NCI-H2081 treated with DMSO at 0.1 percent for 48 hours (cell line): Measurements from ENCODE around the gene TAF5.
"Not testable (repeated sequence)": the region's sequence is repeated elsewhere in the genome, so short reads cannot be mapped to it uniquely, and the experiment has no call there.

Experiments used
- DNase-seq: peaks from one replicate; lab custom pipeline; 2025; lab: John Stamatoyannopoulos, UW

Gene TAF5

DNA sequence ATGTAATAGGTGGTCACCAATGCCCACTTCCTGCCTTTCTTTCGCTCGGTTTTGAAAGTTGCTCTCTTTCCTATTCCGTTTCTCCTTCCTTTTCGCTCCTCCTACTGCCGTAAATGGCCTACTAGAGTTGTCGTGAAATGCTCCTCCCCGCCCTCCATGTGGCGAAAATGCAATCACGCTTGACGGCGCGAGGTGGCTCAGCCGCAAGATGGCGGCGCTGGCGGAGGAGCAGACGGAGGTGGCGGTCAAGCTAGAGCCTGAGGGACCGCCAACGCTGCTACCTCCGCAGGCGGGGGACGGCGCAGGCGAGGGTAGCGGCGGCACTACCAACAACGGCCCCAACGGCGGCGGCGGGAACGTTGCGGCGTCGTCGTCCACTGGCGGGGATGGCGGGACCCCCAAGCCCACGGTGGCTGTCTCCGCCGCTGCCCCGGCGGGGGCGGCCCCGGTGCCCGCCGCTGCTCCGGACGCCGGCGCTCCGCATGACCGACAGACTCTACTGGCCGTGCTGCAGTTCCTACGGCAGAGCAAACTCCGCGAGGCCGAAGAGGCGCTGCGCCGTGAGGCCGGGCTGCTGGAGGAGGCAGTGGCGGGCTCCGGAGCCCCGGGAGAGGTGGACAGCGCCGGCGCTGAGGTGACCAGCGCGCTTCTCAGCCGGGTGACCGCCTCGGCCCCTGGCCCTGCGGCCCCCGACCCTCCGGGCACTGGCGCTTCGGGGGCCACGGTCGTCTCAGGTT, at the start of gene TAF5:
TAF5 (plus strand) TSS at position 195 of the 737 bp plus-strand sequence; CDS start at position 209, 14 bp downstream.
- DNase-seq, result peak; percentile 75

- DNase-seq, result no peak
These were observed 39.9 kb upstream of the TAF5 start for GRCh38 chr10:103327906-103328305.

- DNase-seq, result no peak
These were observed 33.7 kb upstream of the TAF5 start for GRCh38 chr10:103333934-103334520.

DNA sequence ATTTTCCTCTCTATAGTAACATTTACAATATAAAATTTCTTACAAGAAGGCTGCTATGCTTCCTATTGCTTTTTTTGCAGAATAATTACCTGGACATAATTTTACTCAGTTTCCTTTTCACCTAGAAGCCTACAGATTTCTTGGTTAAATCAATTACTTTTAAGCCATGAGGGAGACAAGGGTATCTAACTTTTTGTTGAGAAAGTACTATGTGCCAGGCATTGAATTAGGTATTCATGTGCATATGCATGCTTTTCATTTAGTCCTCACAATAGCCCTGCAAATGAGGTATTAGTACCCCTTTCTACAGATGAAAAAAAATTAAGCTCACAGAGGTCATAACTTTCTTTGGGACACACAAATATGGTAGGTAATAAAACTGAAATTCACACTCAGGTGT, 33.2 kb upstream of the TAF5 start:
- DNase-seq, result no peak

DNA sequence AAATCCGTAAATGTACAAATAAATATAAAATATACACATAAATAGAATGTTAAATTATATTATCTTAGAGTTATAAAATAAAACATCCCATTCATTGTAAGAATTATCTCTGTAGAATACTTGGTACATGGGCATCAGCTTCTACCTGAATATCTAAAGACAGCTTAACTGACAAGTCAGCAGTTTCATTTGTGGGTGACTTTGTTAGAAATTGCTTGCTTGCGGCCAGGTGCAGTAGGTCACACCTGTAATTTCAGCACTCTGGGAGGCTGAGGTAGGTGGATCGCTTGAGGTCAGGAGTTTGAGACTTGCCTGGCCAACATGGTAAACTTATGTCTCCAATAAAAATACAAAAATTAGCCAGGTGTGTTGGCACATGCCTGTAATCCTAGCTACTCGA, 31.4 kb upstream of the TAF5 start:
- no peak for DNase-seq

GRCh38 chr10:103350175-103350516, 17.6 kb upstream of the TAF5 start:
- no peak for DNase-seq

DNA sequence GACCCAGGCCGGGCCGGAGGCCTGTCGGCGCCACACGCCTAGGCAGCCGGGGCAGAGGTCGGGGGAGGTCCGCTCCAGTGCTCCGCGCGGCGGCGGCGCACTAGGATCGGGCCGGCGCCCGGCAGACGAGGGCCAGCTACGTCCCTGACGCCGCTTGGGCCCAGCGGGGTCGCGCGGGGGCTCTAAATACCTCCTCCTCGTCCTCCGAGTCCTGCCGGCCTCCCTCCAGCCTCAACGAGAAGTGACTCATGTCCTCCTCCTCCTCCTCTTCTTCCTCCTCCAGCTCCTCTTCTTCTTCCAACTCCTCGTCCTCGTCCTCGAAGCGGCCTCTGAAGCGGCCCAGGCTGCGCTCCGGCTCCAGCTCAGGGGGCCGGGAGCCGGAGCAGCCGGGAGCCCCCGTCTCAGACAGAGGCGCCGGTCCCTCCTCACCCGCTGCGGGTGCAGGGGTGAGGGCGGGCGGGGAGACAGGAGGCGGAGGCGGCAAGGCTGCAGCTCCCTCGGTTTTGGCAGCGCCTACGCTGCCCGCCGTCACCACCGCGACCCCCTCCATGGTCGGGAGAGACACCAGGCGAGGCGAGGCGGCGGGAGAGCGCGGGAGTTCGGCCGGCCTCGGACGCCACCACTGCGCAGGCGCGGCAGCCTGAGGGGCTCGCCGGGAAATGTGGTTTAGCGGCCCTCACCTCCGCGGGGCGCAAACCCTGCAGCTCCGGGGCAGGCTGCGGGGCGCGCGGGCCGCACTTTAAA, 17.1 kb upstream of the TAF5 start, which contains the start of gene PCGF6:
PCGF6 (minus strand) TSS at position 624 of the 744 bp plus-strand sequence; CDS start at position 550, 74 bp downstream.
- DNase-seq, result peak; percentile 13

DNA sequence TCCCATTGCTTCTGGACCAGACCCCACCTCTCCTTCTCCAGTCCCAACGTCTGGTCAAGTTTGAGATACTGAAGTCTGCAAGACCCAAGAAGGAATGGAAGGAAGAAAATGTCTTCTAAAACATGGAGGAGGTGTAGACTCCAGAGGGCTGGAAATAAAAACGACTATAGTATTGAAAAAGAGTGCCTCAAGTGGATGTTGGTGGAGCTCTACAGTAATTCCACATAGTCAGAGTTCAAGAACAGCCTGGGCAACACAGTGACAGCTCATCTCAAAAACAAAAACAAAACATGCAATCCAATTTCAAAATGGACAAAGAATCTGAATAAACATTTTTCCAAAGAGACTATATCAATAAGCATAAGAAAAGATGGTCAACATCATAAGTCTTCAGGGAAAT, 14.5 kb upstream of the TAF5 start:
- no peak for DNase-seq

DNA sequence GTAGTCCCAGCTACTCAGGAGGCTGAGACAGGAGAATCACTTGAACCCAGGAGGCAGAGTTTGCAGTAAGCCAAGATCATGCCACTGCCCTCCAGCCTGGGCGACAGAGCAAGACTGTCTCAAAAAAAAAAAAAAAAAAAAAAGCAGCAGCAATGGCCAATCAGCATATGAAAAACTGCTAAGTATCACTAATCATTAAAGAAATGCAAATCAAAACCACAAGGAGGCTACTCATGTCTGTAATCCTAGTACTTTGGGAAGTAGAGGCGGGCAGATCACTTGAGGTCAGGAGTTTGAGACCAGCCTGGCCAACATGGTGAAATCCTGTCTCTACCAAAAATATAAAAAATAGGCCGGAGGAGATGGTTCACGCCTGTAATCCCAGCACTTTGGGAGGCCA, 13.2 kb upstream of the TAF5 start:
- DNase-seq, result not testable (repeated sequence)

DNA sequence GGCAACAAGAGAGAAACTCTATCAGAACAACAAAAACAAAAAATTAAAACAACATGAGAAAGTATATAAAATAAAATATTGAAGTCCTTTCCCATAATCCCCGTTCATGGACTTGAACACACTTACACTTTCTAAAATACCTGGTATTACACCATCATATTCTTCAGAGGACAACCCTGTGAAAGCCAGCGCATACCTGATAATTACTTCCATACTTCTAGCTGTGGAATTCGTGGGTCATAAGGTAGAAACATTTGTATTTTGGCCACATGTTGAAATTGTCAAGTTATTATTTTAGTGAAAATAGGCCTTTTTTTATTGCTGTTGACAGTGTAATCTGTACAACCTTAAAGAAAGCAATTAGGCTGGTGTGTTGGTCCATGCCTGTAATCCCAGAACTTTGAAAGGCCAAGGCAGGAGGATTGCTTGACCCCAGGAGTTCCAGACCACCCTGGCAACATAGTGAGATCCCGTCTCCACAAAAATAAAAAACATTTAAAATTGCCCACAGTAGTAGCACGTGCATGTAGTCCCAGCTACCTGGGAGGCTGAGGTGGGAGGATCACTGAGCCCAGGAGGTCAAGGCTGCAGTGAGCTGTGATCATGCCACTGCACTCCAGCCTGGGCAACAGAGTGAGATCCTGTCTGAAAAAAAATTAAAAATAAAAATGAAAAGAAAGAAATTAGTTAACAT, 11.7 kb upstream of the TAF5 start:
- no peak for DNase-seq

- DNase-seq, result not testable (repeated sequence)
These were observed 8.3 kb upstream of the TAF5 start for GRCh38 chr10:103359493-103359892.

- not testable (repeated sequence) for DNase-seq
These were observed 7.0 kb upstream of the TAF5 start for GRCh38 chr10:103360791-103361190.

DNA sequence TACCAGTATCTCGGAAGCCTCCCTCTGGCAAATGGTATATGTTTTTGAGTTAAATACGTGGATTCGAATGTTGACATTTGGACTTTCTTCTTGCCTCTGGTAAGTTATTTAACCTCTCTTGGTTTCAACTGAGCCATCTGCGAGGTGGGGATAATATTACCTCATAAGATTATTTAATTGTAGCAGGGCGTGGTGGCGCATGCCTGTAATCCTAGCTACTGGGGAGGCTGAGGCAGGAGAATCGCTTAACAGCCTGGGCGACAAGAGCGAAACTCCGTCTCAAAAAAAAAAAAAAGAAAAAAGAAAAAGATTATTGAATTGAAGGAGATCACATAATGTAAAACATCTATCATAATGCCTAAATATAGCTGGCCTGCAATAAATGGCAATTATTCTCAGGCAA, 396 bp upstream of the TAF5 start:
- DNase-seq, result no peak

DNA sequence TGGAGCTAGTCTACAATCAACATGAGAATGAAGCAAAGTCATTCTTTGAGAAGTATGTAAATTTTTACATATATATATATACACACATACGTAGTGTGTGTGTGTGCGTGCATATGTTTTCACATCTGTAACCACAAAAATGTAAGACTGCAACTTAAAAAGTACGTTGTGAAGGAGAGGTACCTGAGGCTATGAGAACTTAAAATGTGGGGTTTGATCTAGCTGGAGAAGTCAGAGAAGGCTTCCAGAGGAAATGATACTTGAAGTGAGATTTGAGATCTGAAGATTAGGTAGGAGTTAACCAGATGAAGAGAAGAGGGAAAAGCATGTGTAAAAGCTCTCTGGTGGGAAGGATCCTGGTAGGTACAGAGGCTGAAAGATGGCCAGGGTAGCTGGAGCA, 5.8 kb downstream of the TAF5 start:
- no peak for DNase-seq

GRCh38 chr10:103374263-103374662, 6.5 kb downstream of the TAF5 start:
- no peak for DNase-seq

- DNase-seq, result no peak
These were observed 15.0 kb downstream of the TAF5 start for GRCh38 chr10:103382769-103383168.

- no peak for DNase-seq
These were observed 26.4 kb downstream of the TAF5 start for GRCh38 chr10:103394180-103394579.

DNA sequence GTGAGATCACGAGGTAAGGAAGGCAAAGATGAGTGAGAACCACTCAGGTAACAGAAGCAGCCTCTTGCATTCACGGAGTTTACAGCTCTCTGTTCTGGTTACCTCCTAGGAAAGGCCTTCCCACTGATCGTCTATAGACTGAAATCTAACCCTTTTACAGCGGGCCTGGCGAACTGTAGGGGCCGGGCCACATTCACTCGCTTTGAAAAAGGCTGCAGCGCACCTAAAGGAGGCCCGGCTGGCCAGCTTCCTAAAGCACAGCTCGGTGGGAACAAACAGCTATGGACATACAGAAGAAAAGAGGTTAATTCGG, 27.9 kb downstream of the TAF5 start:
- DNase-seq, result no peak

DNA sequence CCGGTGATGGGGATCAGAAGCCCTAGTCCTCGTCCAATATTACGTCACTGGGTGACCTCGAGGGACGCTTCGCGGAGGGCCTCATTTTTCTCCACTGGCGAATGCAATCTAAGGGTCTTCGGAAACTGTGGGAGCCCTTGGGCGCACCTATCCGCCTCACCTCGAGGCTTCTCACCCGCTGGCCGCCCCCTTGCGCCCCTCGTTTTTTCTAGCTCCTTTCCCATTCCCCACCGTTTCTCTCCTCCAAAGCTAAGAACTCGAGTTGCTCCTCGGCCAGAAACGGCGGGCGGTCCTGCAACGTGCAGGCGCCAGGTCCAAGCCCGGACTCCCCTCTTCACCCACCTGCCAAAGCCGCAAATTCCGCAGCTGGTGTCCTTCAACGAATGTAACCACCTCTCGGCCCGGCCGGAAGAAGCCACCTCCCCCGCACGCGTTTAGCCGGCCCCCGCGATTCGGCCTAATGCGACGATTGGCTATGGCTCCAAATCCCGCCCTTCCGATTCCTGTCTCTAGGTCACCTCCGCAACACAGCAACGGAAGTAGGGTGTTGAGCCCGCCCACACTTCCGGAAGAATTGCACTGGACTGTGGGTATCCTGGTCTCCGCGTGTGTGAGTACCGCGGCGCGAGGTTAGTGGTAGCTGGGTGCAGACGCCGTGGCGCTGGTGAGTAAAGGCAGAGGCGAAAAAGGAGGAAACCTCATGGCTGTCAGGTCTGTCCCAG, 28.5 kb downstream of the TAF5 start, which contains the start of the genes ATP5MK and PDCD11:
ATP5MK (minus strand) TSS at position 409 of the 722 bp plus-strand sequence. CDS start 4,018 bp downstream, outside the sequence.
PDCD11 (plus strand) TSS at position 560 of the 722 bp plus-strand sequence. CDS start 1,801 bp downstream, outside the sequence.
- DNase-seq, result peak; percentile 66

DNA sequence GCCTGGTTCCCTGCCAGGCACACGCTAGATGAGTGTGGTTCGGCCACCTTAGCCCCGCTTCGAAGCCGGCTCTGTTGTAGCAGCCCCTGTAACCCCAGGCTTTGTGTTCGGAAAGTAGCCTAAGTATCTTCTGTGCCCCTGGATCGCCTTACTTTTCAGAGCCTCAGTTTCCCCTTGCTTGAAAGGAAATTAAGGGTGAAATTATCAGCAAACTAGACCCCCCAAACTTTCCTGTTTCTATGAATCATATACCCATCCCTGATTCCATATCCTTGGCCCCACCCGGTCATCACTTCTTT, 29.0 kb downstream of the TAF5 start:
- no peak for DNase-seq

DNA sequence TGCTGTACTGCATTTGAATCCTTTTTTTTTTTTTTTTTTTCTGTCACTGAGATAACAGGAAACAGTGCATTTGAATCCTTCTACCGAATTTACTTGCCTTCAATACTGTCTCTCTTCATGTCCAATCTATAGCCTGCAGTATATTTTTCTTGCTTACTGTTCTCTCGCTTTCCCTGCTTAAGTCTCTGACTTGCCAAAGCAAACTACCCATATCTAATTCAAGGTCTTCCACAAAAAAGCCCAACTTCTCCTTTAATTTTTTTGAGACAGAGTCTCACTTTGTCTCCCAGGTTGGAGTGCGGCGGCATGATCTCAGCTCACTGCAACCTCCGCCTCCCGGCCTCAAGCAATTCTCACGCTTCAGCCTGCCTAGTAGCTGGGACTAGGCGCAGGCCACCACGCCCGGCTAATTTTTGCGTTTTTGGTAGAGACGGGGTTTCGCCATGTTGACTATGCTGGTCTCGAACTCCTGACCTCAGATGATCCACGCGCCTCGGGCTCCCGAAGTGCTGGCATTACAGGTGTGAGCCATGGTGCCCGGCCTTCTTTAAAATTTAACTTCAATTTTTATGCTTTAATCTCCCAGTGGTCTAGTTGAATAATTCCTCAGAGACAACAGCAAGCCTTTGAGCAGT, 29.5 kb downstream of the TAF5 start:
- DNase-seq, result no peak
